Activated CD4-positive, CD25-positive, alpha-beta regulatory T cell (primary cell): ENCODE measurements around the gene RPL34.
"Not testable (repeated sequence)": the region's sequence is repeated elsewhere in the genome, so short reads cannot be mapped to it uniquely, and the experiment has no call there.

Experiments used
- DNase-seq, 4 experiments: peaks; one replicate each; lab custom pipeline; 2025; lab: John Stamatoyannopoulos, UW

The RPL34 gene

DNA sequence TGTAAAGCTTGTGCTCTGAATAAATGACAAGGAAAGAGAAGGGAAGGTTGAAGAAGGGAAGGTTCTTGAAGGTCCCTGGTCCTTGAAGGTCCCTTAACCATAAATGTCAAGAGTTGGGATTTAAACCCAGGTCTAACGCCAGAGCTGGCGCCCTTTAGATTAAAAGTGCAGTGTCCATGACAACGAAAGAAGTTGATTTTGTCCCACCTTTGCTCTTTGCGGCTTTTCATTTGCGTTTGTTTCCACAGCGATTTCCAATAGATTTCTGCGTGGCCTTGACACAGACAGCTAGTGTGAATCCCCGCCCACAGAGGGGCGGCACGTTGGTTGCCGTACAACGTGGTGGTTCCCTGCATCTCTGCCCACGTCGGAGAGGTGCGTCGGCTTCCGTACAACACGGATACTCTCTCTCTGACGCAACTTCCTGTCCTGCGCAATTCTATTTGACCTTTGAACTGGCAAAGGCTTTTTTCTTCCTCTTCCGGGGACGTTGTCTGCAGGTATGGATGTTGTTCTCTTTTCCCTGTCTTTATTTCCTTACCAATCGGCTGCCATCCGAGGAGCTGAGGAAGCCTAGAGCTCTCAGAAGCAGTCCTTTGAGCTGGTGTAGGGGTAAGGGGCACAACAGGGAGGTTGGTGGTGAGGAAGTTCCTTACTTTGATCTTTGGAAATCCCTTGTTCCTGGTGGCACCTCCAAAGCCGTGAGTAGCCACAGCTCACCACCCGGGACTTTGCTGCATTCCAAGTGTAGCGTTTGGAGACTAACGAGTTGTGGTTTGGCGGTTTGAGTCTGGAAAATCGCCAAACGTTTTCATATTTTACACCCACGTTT lies at the start of gene RPL34:
Gene RPL34 (plus strand): TSS at position 476 of the 832 bp plus-strand sequence. CDS start 1,384 bp downstream, outside the sequence.
- peak; percentile 82 to 93 (median 88) for DNase-seq

DNA sequence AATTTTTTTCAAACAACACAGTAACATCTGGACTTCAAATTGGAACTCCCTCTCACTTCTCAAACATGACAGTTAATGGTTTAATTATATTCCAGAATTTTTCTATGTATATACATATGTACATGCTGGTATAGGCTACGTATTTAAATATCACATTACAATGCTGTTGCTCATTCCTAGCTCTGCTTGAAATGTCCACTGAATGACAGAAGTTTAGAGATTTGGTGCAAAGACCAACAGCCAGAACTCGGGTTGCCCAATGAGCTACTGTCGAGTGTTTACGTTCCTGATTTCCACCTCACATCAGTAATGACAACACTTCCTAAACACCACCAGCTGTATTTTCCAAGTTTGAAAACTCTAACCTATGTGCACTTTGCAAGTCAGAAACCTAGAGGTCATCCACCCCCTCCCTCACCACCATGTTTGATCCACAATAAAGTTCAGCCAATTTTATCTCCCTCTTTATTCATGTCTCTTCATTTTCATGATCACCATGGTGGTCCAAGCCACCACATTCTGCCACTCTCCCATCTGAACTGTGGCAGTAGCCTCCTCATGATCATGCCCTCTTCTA lies 49.3 kb upstream of the RPL34 start:
- DNase-seq, result no peak

DNA sequence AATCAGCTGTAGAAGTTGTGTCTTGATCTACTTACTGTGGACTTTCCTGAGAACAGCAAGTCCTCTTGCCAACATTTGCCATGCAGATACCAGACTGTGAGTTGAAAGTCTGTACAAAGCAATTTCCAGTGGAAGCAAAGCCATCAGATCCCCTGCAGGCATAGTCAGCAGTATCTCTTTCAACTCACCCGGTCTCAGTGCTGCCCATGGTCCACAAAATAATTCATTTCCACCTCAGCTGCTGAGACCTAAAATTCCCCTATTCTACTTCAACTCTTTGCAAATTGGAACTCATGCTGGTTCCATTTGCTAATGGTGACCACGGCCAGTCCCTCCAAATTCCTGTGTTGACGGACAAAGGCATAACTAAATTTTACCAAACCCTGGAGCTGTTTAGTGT lies 46.0 kb upstream of the RPL34 start:
- DNase-seq, result no peak

DNA sequence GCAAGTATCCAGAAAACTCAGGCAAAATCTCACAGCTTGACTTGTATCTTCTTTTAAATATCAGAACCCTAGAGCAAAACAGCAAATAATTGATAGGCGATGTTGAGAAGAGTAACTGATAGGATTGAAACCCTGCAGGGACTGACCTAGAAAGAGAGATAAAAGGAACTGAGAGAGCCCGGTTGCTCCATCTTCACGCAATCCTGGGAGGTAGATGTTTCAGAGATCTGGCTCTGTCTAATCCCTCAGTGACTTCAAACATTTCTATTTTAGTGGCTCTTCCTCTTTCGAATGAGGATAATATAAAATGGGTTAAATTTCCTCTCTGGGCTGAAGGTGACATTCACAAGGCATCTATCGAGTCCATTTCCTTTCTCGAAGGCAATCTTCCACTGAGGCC lies 39.3 kb upstream of the RPL34 start:
- DNase-seq, result no peak

DNA sequence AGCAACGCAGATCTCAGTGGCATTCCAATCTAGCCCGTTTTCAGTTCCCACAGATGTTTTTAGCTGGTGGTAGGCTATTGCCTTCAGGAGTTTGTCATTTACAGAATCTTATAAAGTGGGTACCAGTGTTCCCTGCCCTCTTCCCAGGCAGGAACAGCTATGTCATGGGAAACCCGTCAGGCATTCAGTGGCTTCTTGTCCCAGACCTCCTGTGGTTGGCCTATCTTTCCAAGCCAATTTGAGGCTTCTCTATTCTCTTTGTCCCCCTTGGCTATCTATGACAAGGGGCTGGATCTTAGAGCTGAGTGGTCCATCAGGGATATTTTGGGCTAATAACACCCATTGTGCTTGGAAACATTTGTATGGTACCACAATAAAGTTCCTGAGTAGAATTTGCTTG lies 33.6 kb upstream of the RPL34 start:
- DNase-seq, result no peak

DNA sequence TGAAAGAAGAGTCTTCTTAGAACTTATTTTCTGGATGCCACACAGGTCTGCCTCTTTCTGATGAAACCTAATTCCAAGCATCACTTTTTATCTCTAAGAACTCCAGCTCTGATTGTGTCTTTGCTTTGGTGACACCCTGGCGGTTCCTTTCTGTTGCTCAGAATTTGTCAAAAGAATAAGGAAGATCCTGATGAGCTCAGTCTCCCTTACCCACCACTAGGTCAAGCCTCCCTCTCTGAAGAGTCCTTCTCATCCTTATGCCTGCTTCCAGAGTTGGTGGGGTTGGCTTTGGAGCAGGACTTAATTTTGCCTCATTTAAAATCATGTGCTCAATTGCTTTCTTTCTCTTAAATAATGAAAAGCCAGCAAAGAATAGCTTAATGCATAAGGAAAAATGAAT lies 31.5 kb upstream of the RPL34 start:
- DNase-seq, result no peak

DNA sequence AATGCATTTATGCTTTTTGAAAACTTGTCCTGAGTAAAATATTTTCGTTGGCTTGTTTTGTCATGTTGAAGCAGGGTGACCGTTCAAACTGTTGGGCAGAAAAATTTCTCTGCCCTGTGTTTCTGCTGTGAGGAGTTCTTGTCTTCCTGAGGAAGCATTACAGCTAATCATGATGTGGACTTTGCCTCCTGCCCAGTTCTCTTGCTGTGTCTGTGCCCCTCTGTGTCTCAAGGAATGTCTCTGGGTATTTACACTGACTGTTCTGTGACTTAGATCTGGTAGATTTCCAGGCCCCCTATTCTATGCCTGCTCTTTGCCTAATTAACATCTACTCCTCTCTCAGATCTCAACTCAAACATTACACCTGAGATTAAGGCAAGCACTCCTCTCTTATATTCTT lies 30.4 kb upstream of the RPL34 start:
- no peak for DNase-seq

DNA sequence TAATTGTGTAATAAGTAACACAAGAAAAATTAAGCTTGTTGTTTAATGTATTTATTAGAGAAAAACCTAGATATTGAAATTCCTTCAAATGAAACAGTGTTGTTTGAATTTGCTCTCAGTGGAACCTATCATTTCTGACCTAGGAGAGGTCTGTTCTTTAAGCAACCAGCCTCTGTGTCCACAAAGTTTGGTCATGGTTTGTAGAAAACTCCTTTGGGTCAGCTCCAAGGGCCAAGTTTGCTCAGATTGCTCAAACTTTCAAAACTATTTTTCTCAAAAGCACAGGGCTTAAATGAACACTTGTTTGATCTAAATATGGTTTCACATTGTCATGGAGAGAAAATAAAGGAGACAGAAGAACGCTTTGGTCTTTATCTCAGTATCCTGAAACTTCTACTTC lies 29.6 kb upstream of the RPL34 start:
- no peak for DNase-seq

DNA sequence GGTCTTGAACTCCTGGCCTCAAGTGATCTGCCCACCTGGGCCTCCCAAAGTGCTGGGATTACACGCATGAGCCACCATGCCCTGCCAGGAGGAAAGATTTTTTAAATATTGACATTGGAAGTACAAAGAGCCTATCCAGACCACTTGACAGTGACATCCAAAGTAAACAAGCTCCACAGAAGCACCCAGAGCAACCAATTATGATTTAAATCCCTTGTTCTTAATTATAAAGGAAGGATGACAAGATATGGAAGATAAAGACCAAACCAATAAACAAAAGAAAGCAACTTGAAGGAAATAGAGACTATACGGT lies 27.7 kb upstream of the RPL34 start:
- no peak for DNase-seq

DNA sequence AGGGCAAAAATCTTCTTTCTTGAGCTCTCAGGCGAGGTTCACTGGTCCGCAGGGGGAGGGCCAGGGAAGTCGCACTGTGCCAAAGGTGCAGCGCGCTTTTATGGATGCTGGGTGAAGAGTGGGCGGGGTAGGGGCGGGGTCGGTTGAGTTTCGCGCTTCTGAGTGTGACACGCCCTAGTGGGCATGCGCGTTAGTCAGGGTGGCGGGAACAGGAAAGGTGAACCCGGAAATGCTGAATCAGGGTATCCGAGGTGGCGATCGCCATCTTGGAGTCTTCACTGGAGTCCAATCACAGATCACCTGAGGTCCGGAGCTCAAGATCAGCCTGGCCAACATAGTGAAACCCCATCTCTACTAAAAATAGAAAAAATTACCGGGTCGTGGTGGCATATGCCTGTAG lies 26.1 kb upstream of the RPL34 start:
- DNase-seq, result not testable (repeated sequence)

DNA sequence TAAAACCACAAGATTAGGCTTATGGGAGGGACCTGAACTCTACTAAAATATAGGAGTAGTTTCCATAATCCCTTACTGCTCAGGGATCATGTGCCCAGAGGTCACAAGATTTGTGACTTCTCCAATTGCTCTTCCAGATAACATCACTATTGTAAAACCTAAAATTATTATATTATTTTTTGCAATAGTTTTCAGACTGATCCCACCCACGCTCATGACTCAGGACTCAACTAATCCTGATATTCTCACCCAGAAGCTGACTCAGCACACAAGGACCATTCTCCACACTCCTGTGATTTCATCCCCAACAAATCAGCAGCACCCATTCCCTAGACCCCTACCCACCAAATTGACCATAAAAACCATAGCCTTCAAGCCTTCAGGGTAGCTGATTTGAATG lies 24.0 kb upstream of the RPL34 start:
- DNase-seq, result no peak

DNA sequence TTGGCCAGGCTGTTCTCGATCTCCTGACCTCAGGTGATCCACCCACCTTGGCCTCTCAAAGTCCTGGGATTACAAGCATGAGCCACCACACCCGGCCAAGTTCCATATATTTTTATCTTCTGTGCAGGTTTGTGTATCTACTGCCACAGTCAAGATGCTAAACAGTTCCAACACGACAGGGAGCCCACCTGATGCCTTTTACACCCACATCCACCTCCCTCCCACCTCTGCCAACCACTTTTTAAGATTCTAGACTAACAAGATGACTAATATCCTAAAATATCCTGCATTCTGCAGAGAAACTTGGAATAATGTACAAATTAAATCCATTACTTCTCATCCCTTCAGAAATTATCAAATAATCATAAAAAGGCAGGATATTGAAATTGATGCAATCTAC lies 19.3 kb upstream of the RPL34 start:
- DNase-seq, result no peak

DNA sequence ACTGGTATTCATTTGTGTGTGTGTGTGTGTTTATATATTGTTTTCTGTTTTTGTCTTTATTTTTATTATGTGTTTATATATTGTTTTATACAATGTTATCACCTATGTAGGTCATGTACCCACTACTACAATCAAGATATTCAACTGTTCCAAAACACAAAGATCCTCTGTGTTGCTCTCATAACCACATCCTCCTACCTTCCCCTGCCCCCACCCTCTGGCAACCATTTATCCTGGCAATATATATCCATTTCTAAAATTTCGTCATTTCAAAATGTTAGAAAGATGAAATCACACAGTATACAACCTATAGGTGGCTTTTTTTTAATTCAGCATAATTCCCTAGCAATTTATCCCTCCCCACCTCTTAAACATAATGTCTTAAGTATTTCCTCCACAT lies 18.8 kb upstream of the RPL34 start:
- no peak for DNase-seq

DNA sequence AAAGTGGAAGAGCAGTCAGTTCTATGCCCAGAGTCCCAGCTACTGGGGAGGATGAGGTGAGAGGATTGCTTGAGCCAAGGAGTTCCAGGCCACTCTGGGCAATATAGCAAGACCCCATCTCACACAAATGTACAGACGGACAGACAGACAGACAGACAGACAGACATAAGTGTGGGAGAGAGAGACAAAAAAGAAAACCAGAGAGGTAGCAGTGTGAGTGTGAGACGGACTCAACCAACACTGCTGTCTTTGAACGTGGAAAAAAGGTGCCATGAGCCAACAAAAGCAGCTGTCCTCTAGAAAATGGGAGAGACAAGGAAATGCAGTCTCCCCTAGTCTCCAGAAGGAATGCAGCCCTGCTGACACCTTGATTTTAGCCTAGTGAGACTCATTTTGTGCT lies 18.2 kb upstream of the RPL34 start:
- DNase-seq, result no peak

DNA sequence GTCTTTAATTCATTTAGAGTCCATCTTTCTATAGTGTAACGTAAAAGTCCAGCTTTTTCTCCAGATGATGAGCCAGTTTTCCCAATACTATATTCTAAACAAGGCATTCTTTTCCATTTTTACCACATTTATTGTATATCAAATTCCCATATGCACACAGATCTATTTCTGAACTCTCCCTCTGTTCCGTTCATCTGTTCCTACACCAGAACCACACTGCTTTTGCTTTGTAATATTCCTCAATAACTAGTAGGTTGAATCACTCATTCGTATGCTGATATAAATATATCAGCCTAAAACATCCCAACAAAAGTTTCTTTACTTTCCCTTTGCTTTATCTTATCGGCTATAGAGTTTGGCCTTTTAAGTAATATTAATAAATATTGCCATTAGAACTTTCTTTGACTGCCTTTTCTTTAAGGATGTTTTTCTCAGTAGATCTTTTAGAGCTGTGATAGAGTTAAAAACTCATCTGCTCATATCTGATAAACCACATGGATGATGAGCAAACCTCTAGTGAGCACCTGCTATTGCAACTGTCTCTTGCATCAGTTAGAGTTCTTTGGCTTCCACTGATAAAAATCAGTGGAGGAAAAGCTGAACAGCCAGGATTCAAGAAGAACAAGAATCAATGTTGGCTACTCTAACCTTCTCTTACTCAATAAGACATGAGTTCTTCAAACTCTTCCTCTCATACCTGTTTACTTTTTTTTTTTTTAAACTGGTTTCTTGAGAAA lies 13.1 kb upstream of the RPL34 start:
- DNase-seq, result no peak

DNA sequence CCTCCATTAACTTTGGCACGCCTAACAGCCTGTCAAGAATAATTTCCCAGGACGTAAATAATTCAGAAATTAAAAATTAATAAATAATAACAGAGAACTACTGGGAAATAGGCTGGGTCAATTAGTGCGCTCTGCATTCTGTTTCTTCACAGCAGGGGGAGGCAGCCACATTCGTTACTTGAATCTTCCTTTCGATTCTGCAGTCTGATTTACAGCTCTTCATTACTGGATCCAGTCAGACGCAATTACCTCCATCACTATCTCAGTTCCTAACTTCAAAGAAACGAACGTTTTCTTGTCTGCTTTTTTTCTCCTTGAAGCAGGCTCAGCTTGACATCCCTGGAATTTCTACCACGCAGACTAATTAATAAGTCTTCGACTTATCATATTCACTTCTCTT lies 9.0 kb upstream of the RPL34 start:
- no peak for DNase-seq

DNA sequence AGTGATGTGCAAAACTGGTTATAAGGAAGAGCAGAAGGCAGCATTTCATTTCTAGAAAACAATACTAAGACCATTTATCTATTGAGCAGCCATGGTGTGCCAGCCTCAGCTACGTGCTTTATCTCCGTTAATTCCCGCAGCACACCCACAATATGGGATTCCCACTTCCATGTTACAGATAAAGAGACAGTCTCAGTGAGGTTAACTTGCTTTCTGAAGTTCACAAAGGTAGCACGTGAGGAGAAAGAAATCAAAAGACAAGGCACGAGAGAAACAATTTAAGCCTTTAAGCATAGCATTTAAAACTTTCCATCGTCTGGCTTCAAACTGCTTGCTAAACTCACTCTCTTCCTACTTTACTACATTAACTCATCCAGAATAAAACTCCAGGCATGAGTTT lies 8.0 kb upstream of the RPL34 start:
- no peak for DNase-seq

DNA sequence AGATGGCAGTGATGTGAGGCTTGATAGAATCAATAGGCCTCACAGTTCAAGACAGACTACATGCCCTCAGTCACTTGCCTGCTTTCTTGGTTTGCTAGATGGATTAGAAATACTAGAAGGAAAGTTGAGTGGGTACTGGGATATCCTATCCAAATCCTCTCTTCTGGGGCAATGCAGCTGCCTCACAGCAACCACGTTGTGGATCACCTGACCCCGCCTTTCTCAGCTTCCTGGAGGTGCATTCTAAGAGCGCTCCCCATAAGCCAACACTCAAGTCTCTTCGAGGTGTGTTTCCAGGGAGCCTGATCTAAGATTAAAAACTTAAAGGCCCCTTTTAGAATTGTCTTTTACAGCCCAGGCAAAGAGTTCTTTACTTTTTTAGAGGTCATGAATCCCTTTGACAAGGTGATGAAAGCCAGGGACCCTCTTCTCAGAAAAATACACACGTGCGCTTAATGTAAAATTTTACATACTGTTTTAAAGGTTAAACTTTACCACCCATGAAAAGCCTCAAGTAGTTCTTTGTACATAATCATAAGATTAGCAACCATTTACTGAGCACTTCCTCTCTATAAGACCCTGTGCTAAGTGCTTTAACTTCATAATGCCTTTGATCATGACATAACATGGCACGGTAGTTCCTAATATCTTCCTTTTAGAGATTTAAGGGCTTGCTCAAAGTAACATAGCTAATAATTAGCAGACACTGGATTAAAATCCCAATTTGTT lies 840 bp upstream of the RPL34 start:
- peak in 2 of 4 experiments; percentile 0 to 5 for DNase-seq

DNA sequence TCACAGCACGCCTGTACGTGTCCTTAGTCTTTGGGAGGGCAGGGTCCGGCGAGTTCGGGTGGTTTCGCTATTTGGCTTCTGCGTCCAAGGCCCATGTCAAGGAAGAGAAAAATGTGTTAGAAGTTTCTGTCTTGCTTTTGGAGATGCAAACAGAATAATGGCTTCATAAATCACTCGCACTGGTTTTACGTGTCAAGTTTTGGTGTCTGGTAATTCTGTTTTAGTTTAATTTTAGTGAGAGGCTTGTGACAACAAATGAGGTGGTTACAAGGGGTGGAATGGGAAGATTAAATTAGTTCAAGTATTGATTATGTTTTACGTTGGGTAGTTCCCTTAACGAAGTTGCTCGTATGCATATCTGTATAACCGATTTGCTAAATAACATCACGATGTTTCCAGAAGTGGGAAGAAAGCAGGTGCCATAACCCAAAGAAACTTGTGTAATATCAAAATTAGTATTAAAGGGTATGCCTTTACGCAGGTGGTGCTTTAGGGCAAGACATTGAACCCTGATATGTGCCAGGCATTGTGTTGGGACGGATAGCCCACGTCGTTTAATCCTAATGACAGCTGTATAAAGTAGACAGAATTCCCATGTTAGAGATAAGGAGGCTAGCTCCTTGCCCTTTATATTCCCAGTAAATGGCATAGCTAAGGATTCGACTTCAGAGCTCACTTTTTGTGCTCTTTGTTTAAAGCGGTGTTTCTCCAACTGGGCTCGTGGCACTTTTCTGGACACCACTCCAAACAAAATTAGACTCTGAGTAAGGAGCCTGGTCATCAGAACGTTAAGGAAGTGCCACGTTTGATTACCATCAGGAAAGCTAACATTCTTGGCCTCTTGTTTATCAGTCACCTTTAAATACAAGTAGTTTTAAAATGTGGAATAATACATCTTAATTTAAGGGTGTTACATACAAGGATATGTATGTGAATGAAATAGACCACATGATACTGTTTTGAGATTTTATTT lies 843 bp downstream of the RPL34 start:
- no peak for DNase-seq

DNA sequence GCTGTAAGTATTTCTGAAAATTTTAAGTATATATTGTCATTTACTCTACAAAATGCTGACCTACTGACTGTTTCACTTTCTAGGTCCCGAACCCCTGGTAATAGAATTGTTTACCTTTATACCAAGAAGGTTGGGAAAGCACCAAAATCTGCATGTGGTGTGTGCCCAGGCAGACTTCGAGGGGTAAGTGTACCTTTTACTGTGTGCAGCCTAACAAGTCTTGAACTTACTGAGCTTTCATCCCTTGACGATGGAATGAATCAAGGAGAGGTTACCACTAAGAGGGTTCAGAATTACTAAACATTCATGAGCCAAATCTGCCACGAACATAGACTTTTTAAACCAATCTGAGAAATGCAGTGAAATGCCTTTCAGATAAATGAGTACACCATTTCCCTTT lies 1.6 kb downstream of the RPL34 start:
- no peak for DNase-seq

DNA sequence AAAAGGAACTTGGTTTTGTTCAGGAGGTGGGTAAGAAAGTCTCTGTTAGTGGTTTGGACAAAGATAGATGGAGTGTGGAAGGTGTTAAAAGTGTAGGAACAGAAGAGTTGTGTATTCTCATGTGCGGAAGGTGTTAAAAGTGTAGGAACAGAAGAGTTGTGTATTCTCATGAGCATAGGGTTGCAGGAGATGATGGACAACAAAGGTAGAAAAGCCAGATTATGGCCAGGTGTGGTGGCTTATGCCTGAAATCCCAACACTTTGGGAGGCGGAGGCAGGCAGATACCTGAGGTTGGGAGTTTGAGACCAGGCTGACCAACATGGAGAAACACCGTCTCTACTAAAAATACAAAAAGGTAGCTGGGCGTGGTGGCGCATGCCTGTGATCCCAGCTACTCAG lies 2.5 kb downstream of the RPL34 start:
- no peak for DNase-seq
